ENCODE results near the gene DNPH1.

Gene DNPH1

DNA sequence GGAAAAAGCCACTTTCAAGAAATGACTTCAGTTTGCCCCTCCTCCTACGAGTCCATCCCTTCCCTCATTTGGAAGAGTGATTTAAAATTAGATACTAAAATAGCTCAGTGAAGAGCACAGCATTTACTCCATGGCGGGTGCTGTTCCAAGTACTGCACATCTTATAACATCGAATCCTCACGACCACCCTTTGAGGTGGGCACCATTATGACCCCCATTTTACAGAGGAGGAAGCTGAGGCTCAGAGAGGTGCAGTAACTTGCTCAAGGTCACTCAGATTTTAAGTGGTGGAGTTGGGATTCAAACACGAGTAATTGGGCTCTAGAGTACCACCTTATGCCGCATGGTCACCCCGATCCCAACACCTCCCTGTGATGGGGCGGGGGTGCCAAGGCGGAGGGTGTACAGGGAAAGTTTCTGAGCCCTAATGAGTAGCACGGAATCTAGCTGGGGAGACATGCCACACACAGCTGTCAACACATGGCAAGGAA lies 39.5 kb upstream of the DNPH1 start:
- Histone ChIP-seq H3K27ac (peak overlapping the region in 1 of 2 donors; percentile 23), H3K4me3 (peak overlapping the region; percentile 67)

DNA sequence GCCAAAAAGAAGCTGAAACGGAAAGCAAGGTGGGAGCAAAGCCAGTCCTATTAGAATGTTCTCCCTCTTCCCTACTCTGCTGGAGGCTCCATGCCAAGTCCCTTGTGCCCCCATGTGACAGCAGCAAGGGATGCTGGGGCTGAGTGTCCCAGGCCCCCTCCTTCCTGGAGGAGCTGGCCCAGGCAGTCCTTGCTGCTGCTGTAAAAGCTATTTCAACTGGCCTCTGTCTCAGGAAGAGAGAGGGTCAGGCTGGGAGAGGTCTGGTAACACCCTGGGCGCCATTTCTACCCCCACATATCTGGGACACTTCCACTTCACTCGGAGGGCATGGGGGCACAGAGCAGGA lies 39.0 kb upstream of the DNPH1 start:
- TF ChIP-seq, protein P1, sequence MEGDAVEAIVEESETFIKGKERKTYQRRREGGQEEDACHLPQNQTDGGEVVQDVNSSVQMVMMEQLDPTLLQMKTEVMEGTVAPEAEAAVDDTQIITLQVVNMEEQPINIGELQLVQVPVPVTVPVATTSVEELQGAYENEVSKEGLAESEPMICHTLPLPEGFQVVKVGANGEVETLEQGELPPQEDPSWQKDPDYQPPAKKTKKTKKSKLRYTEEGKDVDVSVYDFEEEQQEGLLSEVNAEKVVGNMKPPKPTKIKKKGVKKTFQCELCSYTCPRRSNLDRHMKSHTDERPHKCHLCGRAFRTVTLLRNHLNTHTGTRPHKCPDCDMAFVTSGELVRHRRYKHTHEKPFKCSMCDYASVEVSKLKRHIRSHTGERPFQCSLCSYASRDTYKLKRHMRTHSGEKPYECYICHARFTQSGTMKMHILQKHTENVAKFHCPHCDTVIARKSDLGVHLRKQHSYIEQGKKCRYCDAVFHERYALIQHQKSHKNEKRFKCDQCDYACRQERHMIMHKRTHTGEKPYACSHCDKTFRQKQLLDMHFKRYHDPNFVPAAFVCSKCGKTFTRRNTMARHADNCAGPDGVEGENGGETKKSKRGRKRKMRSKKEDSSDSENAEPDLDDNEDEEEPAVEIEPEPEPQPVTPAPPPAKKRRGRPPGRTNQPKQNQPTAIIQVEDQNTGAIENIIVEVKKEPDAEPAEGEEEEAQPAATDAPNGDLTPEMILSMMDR (IDR thresholded peaks at IDR 0.05): no peak
- peak overlapping the region in 1 of 2 donors; percentile 38 for H3K27ac ChIP-seq
- no peak for DNase-seq (ENCODE audit: low spot score)

More for the DNA sequence above, 39.5 kb upstream of the DNPH1 start:
- no peak for DNase-seq (ENCODE audit: low spot score)
- TF ChIP-seq, protein P1 (IDR thresholded peaks at IDR 0.05): no peak

DNA sequence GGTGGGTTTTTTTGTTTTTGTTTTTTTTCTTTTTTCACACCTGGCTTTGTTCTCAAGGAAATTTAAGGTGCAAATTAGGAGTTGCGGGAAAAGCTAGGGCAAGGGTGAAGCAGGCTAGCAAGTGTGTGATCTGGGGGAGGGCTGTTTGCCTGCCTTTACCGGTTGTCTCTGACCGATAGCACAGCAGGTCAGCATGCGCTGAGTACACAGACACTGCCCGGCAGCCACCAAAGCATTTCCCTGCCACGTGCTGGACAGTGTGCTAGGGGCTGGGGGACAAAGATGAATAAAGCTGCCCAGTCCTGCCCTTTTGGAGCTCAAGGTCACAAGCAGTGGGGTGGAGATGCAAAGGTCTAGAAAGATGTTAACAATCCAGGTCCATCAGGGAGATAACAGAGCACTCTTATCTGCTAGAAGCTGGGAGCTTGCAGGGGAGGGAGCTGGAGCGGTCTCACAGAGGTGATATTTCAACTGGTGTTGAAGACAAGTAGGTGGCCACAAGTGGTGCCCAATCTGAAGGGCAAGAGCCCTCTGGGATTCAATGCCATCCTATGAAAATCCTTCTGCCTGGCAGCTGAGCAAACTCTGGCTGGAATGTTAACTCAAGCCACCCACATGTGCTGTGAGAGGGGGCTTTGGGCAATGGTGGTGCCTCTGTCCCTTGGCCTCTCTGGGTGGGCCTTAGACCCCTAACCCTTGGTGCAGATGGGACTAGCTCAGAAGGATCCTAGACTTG lies 38.5 kb upstream of the DNPH1 start:
- DNase-seq (ENCODE audit: low spot score): no peak
- TF ChIP-seq, protein P1 (IDR thresholded peaks at IDR 0.05): no peak
- H3K4me3 ChIP-seq: no peak overlapping the region
- peak overlapping the region in 1 of 2 donors; percentile 38 for H3K27ac ChIP-seq

More for the DNA sequence above, 39.0 kb upstream of the DNPH1 start:
- no peak overlapping the region for H3K4me3 ChIP-seq

DNA sequence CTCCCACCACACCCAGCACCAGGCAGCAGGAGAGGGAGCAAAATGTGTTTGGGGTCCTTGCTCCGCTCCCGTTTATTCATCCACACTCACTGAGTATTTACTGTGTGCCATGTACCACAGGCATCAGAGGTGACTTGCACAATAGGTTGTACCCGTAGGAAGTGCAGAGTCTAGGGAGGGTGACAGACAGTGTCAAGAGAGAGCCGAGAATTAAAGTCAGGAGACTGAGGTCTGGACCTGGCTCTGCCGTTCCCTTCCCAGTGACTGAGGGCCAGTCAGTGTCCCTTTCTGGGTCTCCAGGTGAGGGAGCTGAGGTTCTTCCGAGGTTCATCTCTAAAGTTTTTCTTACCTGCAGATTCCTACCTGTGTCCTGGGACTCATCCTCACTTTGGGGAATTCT lies 36.3 kb upstream of the DNPH1 start:
- DNase-seq (ENCODE audit: low spot score): no peak
- TF ChIP-seq, protein P1 (IDR thresholded peaks at IDR 0.05): no peak
- Histone ChIP-seq H3K4me3 (no peak overlapping the region), H3K27ac (no peak overlapping the region)

DNA sequence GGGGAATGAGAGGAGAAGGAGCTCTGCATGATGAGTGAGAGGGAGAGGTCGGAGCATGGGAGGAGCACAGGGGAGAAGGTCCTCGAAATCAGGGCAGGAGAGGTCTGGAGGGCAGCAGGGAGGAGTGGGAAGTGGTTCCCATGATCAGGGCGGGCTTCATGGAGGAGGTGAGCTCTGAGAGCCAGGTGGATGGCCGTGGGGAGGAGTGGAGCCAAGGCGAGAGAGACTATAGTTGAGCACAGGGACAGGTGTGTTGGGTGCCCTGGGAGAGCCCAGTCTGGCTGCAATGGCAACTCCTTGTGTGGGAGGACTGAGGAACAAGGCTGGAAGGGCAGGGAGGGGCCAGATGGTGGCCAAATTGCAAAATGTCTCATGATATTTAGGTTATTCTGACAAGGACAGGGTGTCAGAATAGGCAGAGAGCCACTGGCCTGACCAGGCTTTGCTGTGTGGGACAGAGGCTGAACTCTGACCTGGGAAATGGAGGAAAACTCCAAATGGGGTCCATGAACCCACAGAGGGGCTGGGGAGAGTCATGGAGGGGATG lies 35.4 kb upstream of the DNPH1 start:
- no peak overlapping the region for H3K4me3 ChIP-seq
- DNase-seq (ENCODE audit: low spot score): no peak
- H3K27ac ChIP-seq: no peak overlapping the region
- TF ChIP-seq, protein P1 (IDR thresholded peaks at IDR 0.05): no peak

DNA sequence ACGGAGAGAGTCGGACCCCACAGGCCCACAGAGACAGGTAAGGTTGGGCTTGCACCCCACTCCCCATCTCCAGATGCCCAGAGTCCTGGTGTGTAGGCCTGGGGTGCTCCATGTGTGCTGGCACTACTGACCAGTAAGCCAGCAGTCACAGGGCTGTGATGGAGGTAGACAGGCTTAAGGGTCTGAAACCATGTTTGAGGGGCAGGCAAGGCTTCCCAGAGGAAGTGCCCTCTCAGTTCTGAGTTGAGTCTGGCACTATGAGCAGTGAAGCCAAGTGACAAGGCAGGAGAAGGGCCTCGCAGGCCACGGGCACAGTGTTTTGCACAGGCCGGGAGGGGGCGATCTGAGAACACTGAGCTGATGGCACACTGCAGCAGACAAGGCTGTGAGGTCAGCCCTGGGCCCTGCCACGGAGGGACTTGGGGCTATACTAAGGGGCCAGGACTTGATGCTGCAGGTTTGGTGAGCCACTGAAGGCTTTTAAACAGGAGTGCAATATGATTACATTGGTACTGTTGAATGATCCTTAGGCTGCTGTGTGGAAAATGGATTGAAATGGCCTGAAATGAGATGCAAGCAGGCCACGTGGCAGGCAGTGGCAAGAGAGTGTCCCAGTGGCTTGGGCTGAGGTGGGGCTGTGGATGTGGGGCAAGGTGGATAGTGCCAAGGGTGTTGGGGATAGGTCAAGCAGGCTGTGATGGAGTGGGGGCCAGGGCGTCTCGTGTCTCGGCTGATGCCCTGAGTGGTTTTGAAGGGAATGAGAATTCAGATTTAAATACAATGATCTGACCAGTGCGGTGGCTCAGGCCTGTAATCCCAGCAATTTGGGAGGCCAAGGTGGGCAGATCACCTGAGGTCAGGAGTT lies 34.3 kb upstream of the DNPH1 start:
- H3K4me3 ChIP-seq: no peak overlapping the region
- H3K27ac ChIP-seq: no peak overlapping the region
- DNase-seq (ENCODE audit: low spot score): no peak
- TF ChIP-seq, protein P1 (IDR thresholded peaks at IDR 0.05): no peak
